Measurements from ENCODE around the gene SKI.

DNA sequence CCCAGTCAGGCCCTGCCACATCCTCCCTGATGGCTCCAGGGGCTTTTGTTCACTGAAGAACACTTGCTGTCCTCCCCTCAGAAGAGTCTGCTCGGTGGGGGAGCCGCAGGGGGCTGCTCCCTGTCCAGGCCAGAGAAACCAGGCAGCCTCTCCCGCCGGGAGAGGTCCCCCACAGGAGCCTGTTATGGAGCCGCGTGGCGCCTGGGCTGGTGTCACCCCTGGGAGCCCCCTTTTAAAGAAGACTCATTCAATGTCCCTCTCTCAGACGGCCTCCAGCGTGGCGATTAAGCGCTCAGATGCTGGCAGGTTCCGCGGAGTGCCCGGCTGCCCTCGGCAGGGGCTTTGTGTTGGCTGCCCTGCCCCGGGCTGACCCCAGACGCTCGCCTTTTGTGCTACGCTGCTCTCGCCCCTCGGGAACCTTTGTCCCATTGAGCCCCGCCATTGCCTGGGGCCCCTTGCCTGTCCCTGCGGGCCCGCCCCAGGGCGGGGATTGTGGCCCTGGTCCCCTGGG, 43.1 kb downstream of the SKI start:
- TF ChIP-seq CREB1 (CRISPR knock-in tag; IDR thresholded peaks at IDR 0.05; ENCODE audit: low read depth): no peak
- TF ChIP-seq, protein P1, sequence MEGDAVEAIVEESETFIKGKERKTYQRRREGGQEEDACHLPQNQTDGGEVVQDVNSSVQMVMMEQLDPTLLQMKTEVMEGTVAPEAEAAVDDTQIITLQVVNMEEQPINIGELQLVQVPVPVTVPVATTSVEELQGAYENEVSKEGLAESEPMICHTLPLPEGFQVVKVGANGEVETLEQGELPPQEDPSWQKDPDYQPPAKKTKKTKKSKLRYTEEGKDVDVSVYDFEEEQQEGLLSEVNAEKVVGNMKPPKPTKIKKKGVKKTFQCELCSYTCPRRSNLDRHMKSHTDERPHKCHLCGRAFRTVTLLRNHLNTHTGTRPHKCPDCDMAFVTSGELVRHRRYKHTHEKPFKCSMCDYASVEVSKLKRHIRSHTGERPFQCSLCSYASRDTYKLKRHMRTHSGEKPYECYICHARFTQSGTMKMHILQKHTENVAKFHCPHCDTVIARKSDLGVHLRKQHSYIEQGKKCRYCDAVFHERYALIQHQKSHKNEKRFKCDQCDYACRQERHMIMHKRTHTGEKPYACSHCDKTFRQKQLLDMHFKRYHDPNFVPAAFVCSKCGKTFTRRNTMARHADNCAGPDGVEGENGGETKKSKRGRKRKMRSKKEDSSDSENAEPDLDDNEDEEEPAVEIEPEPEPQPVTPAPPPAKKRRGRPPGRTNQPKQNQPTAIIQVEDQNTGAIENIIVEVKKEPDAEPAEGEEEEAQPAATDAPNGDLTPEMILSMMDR (conservative IDR thresholded peaks at IDR 0.05; ENCODE audit: low read depth in 2 of 2): no peak
- TF ChIP-seq, protein P2, sequence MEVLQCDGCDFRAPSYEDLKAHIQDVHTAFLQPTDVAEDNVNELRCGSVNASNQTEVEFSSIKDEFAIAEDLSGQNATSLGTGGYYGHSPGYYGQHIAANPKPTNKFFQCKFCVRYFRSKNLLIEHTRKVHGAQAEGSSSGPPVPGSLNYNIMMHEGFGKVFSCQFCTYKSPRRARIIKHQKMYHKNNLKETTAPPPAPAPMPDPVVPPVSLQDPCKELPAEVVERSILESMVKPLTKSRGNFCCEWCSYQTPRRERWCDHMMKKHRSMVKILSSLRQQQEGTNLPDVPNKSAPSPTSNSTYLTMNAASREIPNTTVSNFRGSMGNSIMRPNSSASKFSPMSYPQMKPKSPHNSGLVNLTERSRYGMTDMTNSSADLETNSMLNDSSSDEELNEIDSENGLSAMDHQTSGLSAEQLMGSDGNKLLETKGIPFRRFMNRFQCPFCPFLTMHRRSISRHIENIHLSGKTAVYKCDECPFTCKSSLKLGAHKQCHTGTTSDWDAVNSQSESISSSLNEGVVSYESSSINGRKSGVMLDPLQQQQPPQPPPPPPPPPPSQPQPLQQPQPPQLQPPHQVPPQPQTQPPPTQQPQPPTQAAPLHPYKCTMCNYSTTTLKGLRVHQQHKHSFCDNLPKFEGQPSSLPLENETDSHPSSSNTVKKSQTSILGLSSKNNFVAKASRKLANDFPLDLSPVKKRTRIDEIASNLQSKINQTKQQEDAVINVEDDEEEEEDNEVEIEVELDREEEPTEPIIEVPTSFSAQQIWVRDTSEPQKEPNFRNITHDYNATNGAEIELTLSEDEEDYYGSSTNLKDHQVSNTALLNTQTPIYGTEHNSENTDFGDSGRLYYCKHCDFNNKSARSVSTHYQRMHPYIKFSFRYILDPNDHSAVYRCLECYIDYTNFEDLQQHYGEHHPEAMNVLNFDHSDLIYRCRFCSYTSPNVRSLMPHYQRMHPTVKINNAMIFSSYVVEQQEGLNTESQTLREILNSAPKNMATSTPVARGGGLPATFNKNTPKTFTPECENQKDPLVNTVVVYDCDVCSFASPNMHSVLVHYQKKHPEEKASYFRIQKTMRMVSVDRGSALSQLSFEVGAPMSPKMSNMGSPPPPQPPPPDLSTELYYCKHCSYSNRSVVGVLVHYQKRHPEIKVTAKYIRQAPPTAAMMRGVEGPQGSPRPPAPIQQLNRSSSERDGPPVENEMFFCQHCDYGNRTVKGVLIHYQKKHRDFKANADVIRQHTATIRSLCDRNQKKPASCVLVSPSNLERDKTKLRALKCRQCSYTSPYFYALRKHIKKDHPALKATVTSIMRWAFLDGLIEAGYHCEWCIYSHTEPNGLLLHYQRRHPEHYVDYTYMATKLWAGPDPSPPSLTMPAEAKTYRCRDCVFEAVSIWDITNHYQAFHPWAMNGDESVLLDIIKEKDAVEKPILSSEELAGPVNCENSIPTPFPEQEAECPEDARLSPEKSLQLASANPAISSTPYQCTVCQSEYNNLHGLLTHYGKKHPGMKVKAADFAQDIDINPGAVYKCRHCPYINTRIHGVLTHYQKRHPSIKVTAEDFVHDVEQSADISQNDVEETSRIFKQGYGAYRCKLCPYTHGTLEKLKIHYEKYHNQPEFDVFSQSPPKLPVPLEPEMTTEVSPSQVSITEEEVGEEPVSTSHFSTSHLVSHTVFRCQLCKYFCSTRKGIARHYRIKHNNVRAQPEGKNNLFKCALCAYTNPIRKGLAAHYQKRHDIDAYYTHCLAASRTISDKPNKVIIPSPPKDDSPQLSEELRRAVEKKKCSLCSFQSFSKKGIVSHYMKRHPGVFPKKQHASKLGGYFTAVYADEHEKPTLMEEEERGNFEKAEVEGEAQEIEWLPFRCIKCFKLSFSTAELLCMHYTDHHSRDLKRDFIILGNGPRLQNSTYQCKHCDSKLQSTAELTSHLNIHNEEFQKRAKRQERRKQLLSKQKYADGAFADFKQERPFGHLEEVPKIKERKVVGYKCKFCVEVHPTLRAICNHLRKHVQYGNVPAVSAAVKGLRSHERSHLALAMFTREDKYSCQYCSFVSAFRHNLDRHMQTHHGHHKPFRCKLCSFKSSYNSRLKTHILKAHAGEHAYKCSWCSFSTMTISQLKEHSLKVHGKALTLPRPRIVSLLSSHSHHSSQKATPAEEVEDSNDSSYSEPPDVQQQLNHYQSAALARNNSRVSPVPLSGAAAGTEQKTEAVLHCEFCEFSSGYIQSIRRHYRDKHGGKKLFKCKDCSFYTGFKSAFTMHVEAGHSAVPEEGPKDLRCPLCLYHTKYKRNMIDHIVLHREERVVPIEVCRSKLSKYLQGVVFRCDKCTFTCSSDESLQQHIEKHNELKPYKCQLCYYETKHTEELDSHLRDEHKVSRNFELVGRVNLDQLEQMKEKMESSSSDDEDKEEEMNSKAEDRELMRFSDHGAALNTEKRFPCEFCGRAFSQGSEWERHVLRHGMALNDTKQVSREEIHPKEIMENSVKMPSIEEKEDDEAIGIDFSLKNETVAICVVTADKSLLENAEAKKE (CRISPR knock-in tag; IDR thresholded peaks at IDR 0.05): no peak

All from GM23338 (cell line).